IPS-18c (cell line): ENCODE measurements around the gene SOX2.

Experiments
- H3K4me3 ChIP-seq: 2 replicates; pipeline ENCODE4 v1.7.0; 2013; ENCODE audit warnings: low read depth, mild to moderate bottlenecking, low read length, moderate library complexity; ENCODE audit not compliant: insufficient read depth
- H3K9me3 ChIP-seq: one replicate; pipeline ENCODE4 v1.6.1; 2013; ENCODE audit warnings: mild to moderate bottlenecking, low read length, moderate library complexity; ENCODE audit not compliant: control insufficient read depth, insufficient read depth

The SOX2 gene

DNA sequence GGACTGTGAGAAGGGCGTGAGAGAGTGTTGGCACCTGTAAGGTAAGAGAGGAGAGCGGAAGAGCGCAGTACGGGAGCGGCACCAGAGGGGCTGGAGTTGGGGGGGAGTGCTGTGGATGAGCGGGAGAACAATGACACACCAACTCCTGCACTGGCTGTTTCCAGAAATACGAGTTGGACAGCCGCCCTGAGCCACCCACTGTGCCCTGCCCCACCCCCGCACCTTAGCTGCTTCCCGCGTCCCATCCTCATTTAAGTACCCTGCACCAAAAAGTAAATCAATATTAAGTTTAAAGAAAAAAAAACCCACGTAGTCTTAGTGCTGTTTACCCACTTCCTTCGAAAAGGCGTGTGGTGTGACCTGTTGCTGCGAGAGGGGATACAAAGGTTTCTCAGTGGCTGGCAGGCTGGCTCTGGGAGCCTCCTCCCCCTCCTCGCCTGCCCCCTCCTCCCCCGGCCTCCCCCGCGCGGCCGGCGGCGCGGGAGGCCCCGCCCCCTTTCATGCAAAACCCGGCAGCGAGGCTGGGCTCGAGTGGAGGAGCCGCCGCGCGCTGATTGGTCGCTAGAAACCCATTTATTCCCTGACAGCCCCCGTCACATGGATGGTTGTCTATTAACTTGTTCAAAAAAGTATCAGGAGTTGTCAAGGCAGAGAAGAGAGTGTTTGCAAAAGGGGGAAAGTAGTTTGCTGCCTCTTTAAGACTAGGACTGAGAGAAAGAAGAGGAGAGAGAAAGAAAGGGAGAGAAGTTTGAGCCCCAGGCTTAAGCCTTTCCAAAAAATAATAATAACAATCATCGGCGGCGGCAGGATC lies at the start of gene SOX2:
TSS of gene SOX2 (plus strand) at position 601 of the 811 bp plus-strand sequence. CDS start 436 bp downstream, outside the sequence.
- peak within 1 kb of the TSS; percentile 87 for H3K4me3 ChIP-seq
- H3K9me3 ChIP-seq: no peaks in the 10 kb centered on the region

DNA sequence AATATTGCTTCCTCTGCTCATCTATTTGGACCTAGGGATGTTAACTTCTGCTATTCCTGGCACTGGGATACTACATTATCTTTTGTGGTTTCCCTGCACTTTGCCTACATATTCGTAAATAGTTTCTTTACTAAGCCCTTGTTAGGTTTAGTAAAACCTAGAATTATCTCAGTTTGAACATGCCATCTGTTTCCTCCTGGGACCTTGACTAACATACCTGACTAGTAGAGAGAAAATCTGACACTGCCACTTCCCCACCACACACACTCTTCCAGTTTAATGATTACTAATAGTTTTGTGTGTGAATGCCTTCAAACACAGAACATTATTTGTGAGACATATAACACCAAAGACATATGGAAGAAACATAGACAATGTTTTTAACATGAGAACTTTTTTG lies 28.2 kb upstream of the SOX2 start:
- Histone ChIP-seq H3K9me3 (no peaks in the 10 kb centered on the region), H3K4me3 (no peak overlapping the region)

DNA sequence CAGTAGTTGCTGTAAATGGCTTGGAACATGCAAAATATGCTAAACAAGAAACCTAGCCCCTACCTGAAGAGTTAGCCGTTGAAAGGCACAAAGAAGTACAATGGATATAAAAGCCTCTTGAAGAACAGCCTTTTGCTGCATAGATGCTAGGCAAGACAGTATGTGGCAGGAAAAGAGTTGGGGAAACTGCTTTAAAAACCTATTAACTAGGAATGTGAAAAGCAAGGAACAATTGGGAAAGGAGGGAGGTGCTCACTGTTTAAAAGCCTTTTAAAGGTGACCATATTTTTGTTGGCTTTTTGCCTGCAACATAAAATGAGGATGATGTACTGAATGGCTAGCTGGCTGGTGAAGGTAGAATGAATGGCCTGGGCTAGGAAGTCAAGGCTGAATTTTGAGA lies 24.5 kb upstream of the SOX2 start:
- H3K9me3 ChIP-seq: no peaks in the 10 kb centered on the region
- H3K4me3 ChIP-seq: no peak overlapping the region

DNA sequence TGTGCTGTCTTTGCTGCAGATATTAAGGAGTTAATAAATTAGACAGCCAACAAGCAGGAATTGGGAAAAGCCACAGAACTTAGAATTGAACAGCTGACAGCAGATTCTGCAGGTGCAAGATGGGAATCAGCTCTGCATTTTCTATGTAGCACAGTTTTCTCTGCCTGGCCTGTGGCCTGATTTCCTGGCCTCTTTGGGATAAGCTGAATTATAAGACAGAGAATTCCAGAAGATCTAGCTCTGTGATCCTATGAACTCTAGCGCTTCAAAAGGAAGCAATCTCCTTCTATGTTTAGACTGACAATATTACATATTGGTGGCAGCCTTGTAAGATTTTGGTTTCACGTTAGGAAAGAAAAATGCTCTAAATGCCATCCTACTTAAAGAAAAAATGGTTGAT lies 24.0 kb upstream of the SOX2 start:
- H3K9me3 ChIP-seq: no peaks in the 10 kb centered on the region
- H3K4me3 ChIP-seq: no peak overlapping the region

DNA sequence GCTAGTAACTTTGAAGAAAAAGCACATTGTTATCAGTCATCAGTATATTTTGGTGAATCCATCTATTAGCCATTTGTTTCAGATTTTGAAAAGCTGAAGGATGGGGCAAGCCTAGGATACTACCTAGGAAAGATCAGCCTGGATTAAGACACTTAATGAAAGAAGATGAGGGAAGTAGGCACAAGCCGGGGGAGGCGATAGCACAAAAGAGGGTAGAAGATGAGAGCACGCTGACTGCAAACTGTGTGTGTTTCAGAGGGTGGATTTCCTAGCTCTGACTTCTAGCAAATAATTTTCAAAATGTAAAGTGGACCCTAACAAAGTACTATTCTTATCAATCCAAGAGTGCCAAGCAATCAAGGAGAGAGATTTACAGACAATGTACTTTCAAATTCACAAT lies 22.2 kb upstream of the SOX2 start:
- Histone ChIP-seq H3K9me3 (no peaks in the 10 kb centered on the region), H3K4me3 (no peak overlapping the region)

DNA sequence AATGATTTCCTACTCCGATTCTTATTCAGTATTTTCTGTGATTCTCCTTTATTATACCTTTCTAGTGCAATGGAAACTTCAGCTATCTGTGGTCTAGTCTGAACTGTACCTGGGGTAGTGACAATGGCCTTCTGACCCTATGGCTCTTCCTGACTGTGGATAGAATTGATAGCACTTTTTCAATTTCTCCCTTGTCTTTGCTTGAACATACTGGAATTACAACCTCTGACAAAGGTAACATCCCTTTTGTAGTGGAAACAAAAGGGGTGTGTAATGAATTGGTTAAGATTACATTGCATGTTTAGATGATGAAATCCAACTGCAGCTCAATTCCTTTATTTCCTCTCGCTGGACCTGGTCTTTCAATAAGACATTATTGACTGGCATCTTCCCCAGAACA lies 21.0 kb upstream of the SOX2 start:
- no peak overlapping the region for H3K4me3 ChIP-seq
- H3K9me3 ChIP-seq: no peaks in the 10 kb centered on the region

DNA sequence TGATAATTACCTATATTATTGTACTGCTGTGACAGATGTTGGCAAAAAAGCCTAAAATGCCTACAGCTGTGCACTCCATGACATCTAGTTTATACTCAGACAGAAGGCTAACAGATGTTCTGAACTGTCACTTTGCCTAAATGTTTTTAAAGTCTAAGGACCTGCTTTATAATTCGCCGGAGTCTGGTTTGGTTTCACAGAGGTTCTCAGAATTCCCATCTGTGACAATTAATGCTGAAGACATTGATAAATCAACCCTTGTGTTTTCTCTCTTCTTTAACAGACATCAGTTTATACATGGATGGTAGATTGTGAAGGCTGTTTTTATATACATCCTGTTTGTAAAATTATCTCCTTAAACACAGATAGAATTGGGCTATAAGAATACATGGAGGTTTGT lies 19.8 kb upstream of the SOX2 start:
- Histone ChIP-seq H3K4me3 (no peak overlapping the region), H3K9me3 (no peaks in the 10 kb centered on the region)

DNA sequence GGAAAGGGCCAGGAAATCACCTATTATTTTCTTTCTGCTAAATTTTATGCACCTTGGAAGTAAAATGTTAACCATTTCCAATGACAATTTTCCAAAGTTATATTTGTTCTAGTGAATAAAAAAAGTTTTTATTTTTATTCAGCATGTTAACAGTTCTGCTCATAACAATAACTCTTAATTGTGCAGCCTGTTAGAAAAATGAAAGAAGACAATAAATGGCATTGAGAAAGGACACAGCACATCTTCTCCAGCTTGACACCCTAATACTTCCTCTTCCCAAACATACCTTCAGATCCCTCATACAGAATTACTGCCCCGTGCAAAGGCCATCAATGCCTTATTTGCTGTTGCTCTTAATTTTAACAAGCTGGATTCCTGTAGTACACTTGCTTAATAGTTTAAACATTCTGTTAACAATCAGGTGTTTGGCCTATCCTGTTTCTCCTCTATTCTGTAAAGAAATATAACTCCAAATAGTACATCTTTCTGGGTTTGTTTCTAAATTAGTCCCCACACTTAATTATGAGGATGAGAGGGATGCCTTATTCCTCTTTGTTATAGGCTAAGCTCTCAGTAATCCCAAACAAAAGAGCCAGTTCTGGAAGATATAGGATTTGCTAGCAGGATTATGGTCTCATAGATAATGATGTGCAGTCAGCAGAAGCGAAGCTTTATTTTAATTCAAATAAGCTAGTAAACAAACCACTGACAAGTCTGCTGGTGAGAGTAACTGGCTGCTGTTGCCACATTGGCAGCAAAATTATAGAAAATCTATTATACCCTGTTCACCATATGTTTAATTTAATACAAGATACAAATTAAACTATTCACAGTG lies 19.2 kb upstream of the SOX2 start:
- Histone ChIP-seq H3K4me3 (no peak overlapping the region), H3K9me3 (no peaks in the 10 kb centered on the region)

DNA sequence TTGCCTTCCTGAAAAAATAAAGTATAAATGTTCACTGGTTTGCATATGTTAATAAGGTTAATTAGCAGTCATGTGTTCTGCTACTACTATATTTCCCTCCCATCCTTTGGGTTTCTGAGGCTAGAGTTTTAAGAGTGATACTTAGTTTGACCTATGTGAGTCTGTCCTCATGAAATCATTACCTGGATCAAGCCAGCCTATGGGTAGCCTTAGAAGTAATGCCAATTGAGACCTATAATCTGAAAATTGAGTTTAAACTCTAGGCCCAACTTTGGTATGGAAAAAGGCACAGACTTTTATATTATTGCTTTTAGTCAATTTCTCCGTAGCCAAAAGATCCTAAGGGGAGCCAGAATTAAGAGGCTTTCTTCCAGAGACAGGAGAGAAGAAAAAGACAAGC lies 18.4 kb upstream of the SOX2 start:
- Histone ChIP-seq H3K9me3 (no peaks in the 10 kb centered on the region), H3K4me3 (no peak overlapping the region)

DNA sequence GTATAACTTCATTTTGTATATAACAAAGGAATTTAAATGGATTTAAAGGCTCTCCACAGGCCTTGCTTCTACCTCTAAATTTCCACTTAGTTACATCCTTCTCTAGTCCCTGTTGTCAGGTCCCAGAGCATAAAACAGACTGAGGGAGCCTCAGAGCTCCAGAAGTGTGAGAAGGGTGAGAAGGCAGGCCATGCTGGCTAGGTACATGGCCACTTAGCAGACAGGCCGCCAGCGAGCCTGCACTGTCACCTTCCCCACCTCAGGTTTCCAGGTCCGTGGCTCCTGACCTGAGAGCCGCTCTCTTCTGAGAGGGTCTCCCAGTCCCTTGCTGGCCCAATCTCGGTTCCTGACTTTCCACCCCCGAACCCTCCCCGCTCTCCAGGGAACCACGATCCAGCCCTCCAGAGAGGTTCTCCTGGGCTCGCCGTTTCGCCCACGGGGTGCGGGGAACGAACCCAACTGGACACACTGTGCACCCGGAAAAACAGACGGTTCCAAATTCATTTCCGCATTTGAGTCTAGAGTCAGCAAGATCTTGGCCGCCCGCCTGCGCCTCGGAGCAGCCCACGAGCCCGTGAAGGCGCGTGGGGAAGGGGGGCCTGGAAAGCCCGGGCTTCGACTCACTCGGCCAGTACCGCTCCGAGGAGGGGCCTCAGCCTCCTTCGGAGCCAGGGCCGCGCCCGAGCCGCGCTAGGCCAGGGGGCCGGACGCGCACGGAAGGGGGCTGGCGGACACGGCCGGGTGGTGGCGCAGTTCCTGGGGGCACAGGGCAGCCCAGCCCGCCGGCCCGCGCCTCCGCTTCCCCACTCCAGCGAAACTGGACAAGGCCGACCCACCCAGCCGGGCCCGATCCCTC lies 16.7 kb upstream of the SOX2 start:
- H3K4me3 ChIP-seq: peak overlapping the region; percentile 51; the same call in 1 of the 2 replicates
- no peaks in the 10 kb centered on the region for H3K9me3 ChIP-seq

DNA sequence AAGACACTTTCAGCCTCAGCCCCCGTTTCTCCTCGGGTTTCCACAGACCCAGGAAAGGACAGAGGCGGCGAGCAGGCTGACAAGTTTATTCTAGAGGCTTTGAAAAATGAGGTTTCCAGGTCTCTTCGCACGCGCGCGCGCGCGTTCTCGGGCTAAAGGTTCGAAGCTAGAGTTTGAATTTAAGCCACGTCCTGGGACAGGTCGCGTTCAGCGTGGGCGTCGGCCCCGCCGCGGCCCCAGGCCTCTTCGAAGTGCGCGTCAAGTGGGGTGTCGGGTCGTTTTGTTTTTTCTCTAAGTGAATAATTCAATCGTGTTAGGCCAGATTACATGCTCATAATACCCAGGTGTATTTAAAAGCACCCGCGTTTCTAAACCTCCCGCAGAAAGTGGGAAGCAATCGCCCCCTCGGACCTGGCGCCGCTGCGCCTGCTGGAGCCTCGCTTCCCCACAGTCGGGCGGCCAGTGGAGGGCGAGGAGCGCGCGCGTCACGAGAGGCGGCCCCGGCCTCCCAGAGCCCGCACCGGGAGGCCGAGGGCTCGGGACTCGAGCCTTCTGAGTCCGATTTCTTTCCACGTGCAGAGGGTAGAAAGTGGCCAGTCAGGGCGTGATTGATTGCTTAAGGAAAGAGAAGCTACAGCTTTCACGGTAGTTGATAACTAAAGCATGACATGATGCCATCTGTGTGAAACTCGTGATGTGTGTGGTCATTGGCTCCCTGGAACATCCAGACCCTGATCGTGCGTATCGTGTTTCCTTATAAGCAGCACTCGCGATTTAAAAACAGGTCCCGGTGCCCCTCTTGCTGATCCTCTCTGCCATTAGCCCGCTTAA lies 15.8 kb upstream of the SOX2 start:
- Histone ChIP-seq H3K9me3 (no peaks in the 10 kb centered on the region), H3K4me3 (peak overlapping the region; percentile 38; the same call in 1 of the 2 replicates)

DNA sequence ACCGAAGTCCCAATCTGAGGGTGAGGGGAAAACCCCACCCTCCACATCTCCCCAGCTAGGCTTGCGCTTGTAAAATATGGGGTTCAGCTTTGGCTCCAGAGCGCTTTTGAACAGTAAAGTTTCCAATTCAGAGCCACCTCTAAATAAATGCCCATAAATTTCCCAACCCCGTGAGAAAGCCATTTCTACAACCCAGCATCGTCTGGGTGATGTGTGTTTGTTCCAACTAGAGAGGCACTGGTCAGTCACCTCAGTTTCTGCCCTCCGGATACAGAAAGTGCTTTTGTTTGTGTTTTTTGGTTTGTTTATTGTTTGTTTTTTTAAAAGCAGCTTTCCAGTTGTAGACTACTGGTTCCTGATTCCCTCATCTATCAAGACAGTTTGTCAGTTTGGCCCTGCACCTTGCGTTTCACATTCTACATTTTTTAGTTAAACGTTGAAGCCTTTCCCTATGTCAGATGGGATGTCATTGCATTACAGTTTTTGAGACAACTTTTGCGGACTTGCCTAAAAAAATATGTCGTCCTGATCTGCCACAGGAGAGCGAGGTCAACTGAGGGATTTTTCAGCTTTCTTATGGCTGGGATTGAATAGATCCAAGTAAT lies 15.0 kb upstream of the SOX2 start:
- Histone ChIP-seq H3K4me3 (no peak overlapping the region), H3K9me3 (no peaks in the 10 kb centered on the region)

DNA sequence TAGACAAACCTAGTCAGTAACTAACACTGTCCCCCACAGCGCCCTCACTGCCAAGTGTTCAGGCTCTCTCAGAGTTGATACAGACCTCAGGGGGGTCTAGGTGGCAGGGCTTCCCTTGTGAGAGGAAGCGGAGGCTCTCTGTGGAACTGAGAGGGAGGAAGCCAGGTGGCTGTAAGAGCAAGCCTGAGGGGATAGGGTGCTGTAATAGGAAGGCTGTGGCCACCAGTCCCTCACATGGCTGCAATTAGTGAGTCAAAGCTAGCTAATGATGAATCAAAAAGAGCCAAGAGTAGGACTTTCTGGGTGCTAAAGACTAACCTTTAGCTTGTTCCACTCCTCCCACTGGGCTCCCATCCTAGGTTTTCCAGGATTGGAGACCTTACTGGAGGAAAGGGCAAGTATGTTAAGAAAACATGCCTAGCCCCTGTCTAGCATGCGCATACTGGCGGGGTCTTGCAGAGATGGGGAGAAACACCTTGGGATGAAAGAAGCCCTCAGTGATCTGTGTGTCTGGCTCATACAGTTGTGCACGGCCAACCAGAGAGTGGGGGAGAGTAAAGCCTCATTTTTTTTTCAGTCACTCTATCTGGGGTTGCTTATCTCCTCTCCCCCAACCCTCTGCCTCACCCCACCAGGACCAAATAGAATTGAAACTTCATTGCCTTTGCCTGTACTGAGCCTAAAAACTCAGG lies 13.3 kb upstream of the SOX2 start:
- Histone ChIP-seq H3K4me3 (no peak overlapping the region), H3K9me3 (no peaks in the 10 kb centered on the region)

DNA sequence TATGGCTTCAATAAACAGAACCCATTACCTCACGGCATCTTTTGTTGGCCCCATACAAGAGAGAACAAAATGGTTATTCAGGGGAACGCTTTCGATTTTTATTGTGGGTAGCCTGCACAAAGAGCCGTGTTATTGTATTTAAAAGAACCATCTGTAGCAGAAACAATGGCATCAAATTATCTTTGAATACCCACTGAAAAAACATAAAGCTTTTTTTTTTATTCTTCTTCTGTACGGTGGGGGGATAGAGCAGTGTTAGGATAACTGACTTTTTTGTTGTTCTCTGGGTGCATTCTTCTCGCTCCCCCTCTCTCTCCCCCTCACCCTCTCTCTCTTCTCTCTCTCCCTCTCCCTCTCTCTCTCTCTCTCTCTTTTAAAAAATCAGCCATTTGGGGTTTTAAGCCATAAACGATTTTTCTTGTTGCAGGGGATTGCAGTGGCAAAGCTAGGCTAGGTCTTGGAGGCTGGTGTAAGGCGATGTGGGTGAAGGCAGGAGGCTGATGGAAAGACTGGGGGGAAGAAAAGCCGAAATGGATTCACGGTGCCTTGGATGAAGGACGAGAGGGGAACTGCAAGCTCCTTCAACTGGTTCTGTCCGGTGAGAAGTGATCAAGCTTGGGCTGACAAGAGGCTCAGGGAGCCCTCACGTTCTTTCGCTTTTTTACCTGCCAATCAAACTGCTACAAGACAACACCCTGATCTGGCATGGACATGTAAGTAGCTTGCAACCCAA lies 12.4 kb upstream of the SOX2 start:
- Histone ChIP-seq H3K9me3 (no peaks in the 10 kb centered on the region), H3K4me3 (no peak overlapping the region)
